ENCODE data around the gene ST3GAL6. TPM values are rescaled to one million over a fixed set of nuclear protein-coding genes. Genes with fewer than 3 reads are reported as not detected.

Gene ST3GAL6
- total and polyA plus RNA-seq, 2 donors (not counting 3 experiments of a cell fraction or from before 2014, with no cell fraction given): 13.2 to 35.9 TPM

DNA sequence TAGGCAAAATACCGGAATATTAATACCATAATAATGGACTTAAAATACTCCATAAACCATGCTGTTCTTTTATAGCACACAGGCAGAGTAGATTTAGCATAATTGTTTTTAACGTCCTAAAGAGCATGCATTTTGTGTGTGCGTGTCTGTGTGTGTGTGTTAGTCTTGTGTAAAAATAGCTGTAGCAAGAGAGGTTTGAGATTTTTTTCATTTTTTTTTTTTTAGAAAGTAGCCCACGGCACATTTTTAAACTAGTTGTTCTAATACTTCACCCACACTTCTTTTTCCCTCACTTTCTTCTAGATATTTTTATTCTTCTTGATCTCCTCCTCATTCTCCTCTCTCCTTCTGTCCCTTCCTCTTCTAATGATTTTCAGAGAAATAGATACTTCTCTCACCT lies 7.5 kb upstream of the ST3GAL6 start:
- H3K27ac ChIP-seq (ENCODE audit: insufficient read depth, low read depth, low read length): no peak overlapping the region
- no peak overlapping the region for H2AFZ ChIP-seq (ENCODE audit: low read depth, low read length)
- dilution Hi-C loops (cut with MboI; ENCODE audit: extremely low pct_ligation_motif_present, low sequenced_read_pairs) (no loop called here), intact Hi-C loops (cut with micrococcal nuclease) (no loop called here)
- FAIRE-seq: no peak
- H3K36me3 ChIP-seq (ENCODE audit: control insufficient read depth in 2 of 2, extremely low read depth in 1 of 2, insufficient read depth in 2 of 2, low read length in 2 of 2): no peaks in the 10 kb centered on the region
- H3K4me1 ChIP-seq (ENCODE audit: control insufficient read depth, extremely low read depth, insufficient read depth, low read length): peaks cover 9% of the 10 kb centered on the region
- H4K20me1 ChIP-seq (replicated peaks; ENCODE audit: control insufficient read depth, extremely low read depth, insufficient read depth, low read length): no peaks in the 10 kb centered on the region
- TF ChIP-seq POLR2AphosphoS5 (IDR thresholded peaks at IDR 0.05; ENCODE audit: insufficient read depth, low read depth, low read length) (no peak), MYC (IDR thresholded peaks at IDR 0.05; ENCODE audit: low read depth, low read length) (no peak), EZH2 (IDR thresholded peaks at IDR 0.05; ENCODE audit: borderline replicate concordance, low read depth, low read length, severe bottlenecking) (no peak), GATA2 (IDR thresholded peaks at IDR 0.05; ENCODE audit: insufficient read depth, insufficient read length, low read depth, low read length) (no peak), JUN (IDR thresholded peaks at IDR 0.05; ENCODE audit: borderline replicate concordance, insufficient read depth, insufficient read length, low read depth) (no peak), POLR2A (IDR thresholded peaks at IDR 0.05; ENCODE audit: low read depth, low read length) (no peak), FOS (IDR thresholded peaks at IDR 0.05; ENCODE audit: borderline replicate concordance, insufficient read depth, low read length) (no peak)
- TF ChIP-seq, protein P1, sequence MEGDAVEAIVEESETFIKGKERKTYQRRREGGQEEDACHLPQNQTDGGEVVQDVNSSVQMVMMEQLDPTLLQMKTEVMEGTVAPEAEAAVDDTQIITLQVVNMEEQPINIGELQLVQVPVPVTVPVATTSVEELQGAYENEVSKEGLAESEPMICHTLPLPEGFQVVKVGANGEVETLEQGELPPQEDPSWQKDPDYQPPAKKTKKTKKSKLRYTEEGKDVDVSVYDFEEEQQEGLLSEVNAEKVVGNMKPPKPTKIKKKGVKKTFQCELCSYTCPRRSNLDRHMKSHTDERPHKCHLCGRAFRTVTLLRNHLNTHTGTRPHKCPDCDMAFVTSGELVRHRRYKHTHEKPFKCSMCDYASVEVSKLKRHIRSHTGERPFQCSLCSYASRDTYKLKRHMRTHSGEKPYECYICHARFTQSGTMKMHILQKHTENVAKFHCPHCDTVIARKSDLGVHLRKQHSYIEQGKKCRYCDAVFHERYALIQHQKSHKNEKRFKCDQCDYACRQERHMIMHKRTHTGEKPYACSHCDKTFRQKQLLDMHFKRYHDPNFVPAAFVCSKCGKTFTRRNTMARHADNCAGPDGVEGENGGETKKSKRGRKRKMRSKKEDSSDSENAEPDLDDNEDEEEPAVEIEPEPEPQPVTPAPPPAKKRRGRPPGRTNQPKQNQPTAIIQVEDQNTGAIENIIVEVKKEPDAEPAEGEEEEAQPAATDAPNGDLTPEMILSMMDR (IDR thresholded peaks at IDR 0.05; ENCODE audit: extremely low read depth in 1 of 2, insufficient read depth in 1 of 2, low read depth in 1 of 2, low read length in 2 of 2): no peak
- TF ChIP-seq, protein P2, sequence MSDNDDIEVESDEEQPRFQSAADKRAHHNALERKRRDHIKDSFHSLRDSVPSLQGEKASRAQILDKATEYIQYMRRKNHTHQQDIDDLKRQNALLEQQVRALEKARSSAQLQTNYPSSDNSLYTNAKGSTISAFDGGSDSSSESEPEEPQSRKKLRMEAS (IDR thresholded peaks at IDR 0.05; ENCODE audit: insufficient read depth, insufficient read length): no peak
- H3K9ac ChIP-seq (replicated peaks; ENCODE audit: extremely low read depth, insufficient read depth, low read length): no peak overlapping the region
- DNase-seq (ENCODE audit: low read depth, low spot score): no peak
- H3K4me2 ChIP-seq (ENCODE audit: insufficient read depth, low read length): no peak overlapping the region
- no peaks in the 10 kb centered on the region for H3K9me1 ChIP-seq (replicated peaks; ENCODE audit: control insufficient read depth, extremely low read depth, insufficient read depth, low read length)
- ChIA-PET CTCF (no interaction called here), POLR2A (no interaction called here)
- H3K9me3 ChIP-seq (replicated peaks; ENCODE audit: control insufficient read depth, insufficient read depth, low read length): no peaks in the 10 kb centered on the region
- no TSS peak for BruUV-seq (replicated peaks)
- no peak overlapping the region for H3K4me3 ChIP-seq (replicated peaks in 1 of 3; ENCODE audit: insufficient read depth in 1 of 3, low read depth in 1 of 3, low read length in 3 of 3)
- peaks cover 19% of the 10 kb centered on the region for H3K79me2 ChIP-seq (ENCODE audit: control insufficient read depth, insufficient read depth, low read length)
- H3K27me3 ChIP-seq (ENCODE audit: control insufficient read depth in 2 of 2, insufficient read depth in 2 of 2, low read length in 2 of 2): no peaks in the 10 kb centered on the region

Data from endothelial cell of umbilical vein (primary cell).